Osteocyte (in vitro differentiated cells): ENCODE measurements around the gene ARL5C. TPM values are rescaled to one million over a fixed set of nuclear protein-coding genes. Genes with fewer than 3 reads are reported as not detected.

Experiments
- DNase-seq: peaks from one replicate; pipeline ENCODE4 v3.0.0; 2021; ENCODE audit warnings: mixed read lengths; ENCODE audit not compliant: unreplicated experiment; ENCODE audit errors: extremely low spot score
- H3K27ac Mint-ChIP-seq: one replicate; pipeline ENCODE4 v1.8.0; 2021; ENCODE audit warnings: mild to moderate bottlenecking, mixed read lengths; ENCODE audit not compliant: unreplicated experiment
- H3K27me3 Mint-ChIP-seq: one replicate; pipeline ENCODE4 v1.8.0; 2021; ENCODE audit warnings: mixed read lengths; ENCODE audit not compliant: unreplicated experiment
- H3K36me3 Mint-ChIP-seq: one replicate; pipeline ENCODE4 v1.8.0; 2021; ENCODE audit warnings: mixed read lengths; ENCODE audit not compliant: unreplicated experiment
- H3K4me1 Mint-ChIP-seq: one replicate; pipeline ENCODE4 v1.8.0; 2021; ENCODE audit warnings: mixed read lengths; ENCODE audit not compliant: unreplicated experiment
- H3K4me3 Mint-ChIP-seq: one replicate; pipeline ENCODE4 v1.8.0; 2021; ENCODE audit warnings: mild to moderate bottlenecking, moderate library complexity, mixed read lengths; ENCODE audit not compliant: unreplicated experiment
- H3K9me3 Mint-ChIP-seq: one replicate; pipeline ENCODE4 v1.8.0; 2021; ENCODE audit warnings: mixed read lengths; ENCODE audit not compliant: unreplicated experiment
- total RNA-seq: library from RNA; stranded (reverse); gene quantifications from 2 replicates; pipeline ENCODE4 v1.2.1, GENCODE V29; 2021
- TF ChIP-seq, protein P1 (sequence below): fragments of 200-600 bp; sonication (generic); IDR thresholded peaks from 2 replicates; pipeline ENCODE4 v1.5.0; 2021; ENCODE audit warnings: antibody characterized with exemption, mild to moderate bottlenecking, moderate library complexity

ARL5C gene
- total RNA-seq, 1 donor from 2014 or later, result not detected

DNA sequence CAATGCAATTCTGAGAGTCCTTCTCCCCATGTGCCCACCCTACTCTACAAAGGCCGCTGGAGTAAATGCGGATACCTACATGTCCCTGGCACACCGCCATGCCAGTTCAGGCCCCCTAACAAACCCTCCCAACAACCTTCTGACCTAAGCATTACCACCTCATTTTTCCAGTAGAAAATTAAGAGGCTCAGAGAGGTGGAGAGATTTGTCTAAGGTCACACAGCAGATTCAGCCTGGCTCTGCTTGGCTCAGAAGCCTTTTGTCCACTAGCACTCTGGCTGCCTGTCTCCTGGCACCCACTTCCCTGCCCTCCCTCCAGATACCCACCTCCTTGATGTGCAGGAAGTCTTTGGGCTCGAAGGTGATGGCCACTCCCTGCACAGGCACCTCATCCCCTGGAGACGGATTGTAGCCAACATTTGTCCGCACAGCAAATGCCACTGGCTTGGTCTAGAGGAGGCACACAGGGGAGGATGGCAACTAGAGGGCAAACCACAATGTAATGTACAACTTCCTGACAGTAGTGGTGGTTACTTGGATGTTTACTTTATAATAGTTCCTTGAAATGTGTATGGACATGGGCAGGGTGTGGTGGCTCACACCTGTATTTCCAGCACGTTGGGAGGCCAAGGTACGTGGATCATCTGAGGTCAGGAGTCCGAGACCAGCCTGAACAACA is 21.3 kb upstream of the ARL5C start:
- Mint-ChIP-seq H3K27ac (no peak overlapping the region), H3K4me1 (no peaks in the 10 kb centered on the region), H3K36me3 (peaks cover 27% of the 10 kb centered on the region), H3K9me3 (no peaks in the 10 kb centered on the region), H3K4me3 (no peak overlapping the region), H3K27me3 (no peaks in the 10 kb centered on the region)
- DNase-seq, result no peak
- TF ChIP-seq, protein P1, sequence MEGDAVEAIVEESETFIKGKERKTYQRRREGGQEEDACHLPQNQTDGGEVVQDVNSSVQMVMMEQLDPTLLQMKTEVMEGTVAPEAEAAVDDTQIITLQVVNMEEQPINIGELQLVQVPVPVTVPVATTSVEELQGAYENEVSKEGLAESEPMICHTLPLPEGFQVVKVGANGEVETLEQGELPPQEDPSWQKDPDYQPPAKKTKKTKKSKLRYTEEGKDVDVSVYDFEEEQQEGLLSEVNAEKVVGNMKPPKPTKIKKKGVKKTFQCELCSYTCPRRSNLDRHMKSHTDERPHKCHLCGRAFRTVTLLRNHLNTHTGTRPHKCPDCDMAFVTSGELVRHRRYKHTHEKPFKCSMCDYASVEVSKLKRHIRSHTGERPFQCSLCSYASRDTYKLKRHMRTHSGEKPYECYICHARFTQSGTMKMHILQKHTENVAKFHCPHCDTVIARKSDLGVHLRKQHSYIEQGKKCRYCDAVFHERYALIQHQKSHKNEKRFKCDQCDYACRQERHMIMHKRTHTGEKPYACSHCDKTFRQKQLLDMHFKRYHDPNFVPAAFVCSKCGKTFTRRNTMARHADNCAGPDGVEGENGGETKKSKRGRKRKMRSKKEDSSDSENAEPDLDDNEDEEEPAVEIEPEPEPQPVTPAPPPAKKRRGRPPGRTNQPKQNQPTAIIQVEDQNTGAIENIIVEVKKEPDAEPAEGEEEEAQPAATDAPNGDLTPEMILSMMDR, result no peak

DNA sequence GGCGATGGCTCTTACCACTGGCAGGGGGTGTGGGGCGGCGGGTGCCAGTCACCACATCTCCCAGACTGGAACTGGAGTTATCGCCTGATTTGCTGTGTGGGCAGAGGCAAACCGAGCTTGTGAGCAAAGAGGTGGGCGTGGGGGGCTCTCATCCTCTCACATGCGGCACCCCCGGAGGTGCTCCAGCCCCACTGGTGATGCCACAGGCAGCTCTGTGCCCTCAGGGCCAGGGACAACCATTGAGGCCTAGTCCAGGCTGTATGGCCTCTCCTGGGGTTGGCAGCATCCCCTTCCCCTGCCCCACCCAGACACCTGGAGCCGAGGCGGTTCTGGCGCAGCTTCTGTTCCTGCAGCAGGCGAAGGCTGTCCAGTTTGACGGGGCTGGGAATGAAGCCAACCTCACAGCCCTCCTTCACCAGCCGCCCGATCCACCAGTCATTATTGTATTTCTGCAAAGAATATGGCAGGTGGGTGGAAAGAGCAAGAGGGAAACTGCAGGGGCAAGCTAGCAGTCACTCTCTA is 20.6 kb upstream of the ARL5C start:
- Mint-ChIP-seq H3K27me3 (no peaks in the 10 kb centered on the region), H3K4me1 (no peaks in the 10 kb centered on the region), H3K27ac (no peak overlapping the region), H3K36me3 (peaks cover 25% of the 10 kb centered on the region), H3K9me3 (no peaks in the 10 kb centered on the region), H3K4me3 (no peak overlapping the region)
- TF ChIP-seq, protein P1, result no peak
- no peak for DNase-seq

DNA sequence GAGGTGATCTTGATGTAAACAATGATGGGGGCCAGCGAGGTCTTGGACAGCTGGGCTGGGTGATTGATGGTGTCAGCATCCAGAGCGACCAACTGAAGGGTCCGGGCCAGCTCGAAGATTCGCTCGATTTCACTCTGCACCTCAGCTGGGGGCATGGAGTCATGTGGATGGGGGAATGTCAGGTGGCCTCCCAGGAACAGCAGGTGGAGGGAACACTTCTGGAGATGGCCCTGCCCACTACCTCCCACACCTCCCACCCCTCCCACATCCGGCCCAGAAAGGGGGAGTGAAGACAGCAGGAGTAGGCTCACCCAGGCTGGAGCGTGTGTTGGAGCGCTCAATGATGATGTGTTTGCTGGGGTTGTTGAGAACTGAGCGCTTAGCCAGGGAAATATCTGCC is 17.8 kb upstream of the ARL5C start:
- no peaks in the 10 kb centered on the region for H3K27me3 Mint-ChIP-seq
- H3K27ac Mint-ChIP-seq, result no peak overlapping the region
- peaks cover 22% of the 10 kb centered on the region for H3K36me3 Mint-ChIP-seq
- DNase-seq, result no peak
- no peaks in the 10 kb centered on the region for H3K9me3 Mint-ChIP-seq
- TF ChIP-seq, protein P1, result no peak
- no peak overlapping the region for H3K4me3 Mint-ChIP-seq
- peaks cover 1% of the 10 kb centered on the region for H3K4me1 Mint-ChIP-seq

DNA sequence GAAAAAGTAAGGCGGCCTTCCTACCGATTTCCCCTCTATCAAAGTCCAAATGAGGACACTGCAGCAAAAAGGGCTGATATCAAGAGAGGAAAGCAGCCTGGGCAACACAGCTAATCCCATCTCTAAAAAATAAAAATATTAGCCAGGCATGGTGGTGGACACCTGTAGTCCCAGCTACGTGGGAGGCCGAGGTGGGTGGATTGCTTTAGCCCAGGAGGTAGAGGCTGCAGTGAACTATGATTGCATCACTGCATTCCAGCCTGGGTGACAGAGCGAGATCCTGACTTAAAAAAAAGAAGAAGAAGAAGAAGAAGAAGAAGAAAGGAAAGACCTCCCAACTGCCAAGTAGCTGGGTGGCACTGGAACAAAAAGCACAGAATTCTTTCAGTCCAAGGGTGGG is 17.1 kb upstream of the ARL5C start:
- TF ChIP-seq, protein P1, result no peak
- H3K9me3 Mint-ChIP-seq, result no peaks in the 10 kb centered on the region
- no peak overlapping the region for H3K27ac Mint-ChIP-seq
- DNase-seq, result no peak
- no peak overlapping the region for H3K4me3 Mint-ChIP-seq
- peaks cover 8% of the 10 kb centered on the region for H3K4me1 Mint-ChIP-seq
- H3K36me3 Mint-ChIP-seq, result peaks cover 24% of the 10 kb centered on the region
- no peaks in the 10 kb centered on the region for H3K27me3 Mint-ChIP-seq

DNA sequence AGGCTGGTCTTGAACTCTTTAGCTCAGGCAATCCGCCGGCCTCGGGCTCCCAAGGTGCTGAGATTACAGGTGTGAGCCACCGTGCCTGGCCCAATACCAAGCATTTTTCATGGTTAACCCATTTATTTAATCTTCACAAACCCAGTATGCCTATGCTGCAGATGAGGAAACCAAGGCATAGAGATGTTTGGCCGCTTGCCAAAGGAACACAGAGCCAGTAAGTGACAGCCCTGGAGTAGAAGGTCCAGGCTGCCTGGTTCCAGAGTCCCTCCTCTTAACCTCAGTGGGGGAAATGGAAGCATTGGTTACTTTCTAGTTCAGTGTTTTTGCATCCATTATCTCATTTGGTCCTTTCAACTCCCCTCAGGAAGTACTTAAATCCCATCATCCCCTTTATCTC is 15.3 kb upstream of the ARL5C start:
- Mint-ChIP-seq H3K27me3 (no peaks in the 10 kb centered on the region), H3K4me1 (peaks cover 8% of the 10 kb centered on the region), H3K9me3 (no peaks in the 10 kb centered on the region), H3K36me3 (peaks cover 32% of the 10 kb centered on the region), H3K27ac (no peak overlapping the region), H3K4me3 (no peak overlapping the region)
- DNase-seq, result no peak
- TF ChIP-seq, protein P1, result no peak
